Activated T-cell treated with anti-CD3 and anti-CD28 coated beads, Interleukin-2, amount 50 U/mL, for 72 hours (primary cell): Measurements from ENCODE around the gene IDS. TPM values are rescaled to one million over a fixed set of nuclear protein-coding genes. Genes with fewer than 3 reads are reported as not detected.
"Not testable (repeated sequence)": the region's sequence is repeated elsewhere in the genome, so short reads cannot be mapped to it uniquely, and the experiment has no call there.

Source experiments
- ATAC-seq, 2 donors: fragments of 150-1000 bp; cut with Tn5 transposase; replicated peaks in 1 of 2; 2 replicates each; pipeline ENCODE4 v1.10.0; 2021; ENCODE audit warnings: moderate library complexity in 2 of 2, mild to moderate bottlenecking in 1 of 2
- DNase-seq, 2 donors: peaks; one replicate each; pipeline ENCODE4 v3.0.0; 2021 to 2022; ENCODE audit warnings: mixed read lengths in 1 of 2
- H3K27ac Mint-ChIP-seq: one replicate; pipeline ENCODE4 v1.8.0; 2022; ENCODE audit warnings: mild to moderate bottlenecking, moderate library complexity, mixed read lengths
- H3K27me3 Mint-ChIP-seq: one replicate; pipeline ENCODE4 v1.8.0; 2022; ENCODE audit warnings: low read depth, mixed read lengths
- H3K36me3 Mint-ChIP-seq, 2 donors: one replicate each; pipeline ENCODE4 v1.8.0; 2022; ENCODE audit warnings: mixed read lengths in 2 of 2, mild to moderate bottlenecking in 1 of 2; ENCODE audit not compliant: insufficient read depth in 2 of 2
- H3K4me1 Mint-ChIP-seq: one replicate; pipeline ENCODE4 v1.8.0; 2022; ENCODE audit warnings: low read depth, mixed read lengths
- H3K4me3 Mint-ChIP-seq, 2 donors: one replicate each; pipeline ENCODE4 v1.8.0; 2022; ENCODE audit warnings: mild to moderate bottlenecking in 2 of 2, mixed read lengths in 2 of 2, moderate library complexity in 2 of 2
- H3K9me3 Mint-ChIP-seq, 2 donors: one replicate each; pipeline ENCODE4 v1.8.0; 2022; ENCODE audit warnings: mixed read lengths in 2 of 2
- total RNA-seq, 2 donors: library from RNA; stranded (reverse); gene quantifications; one replicate each; pipeline ENCODE4 v1.2.3, GENCODE V29; 2022

Gene IDS
- total RNA-seq, 2 donors from 2014 or later, result 64.6 to 84.7 TPM

GRCh38 chrX:149539283-149540130 lies 34.4 kb upstream of the IDS start:
- Mint-ChIP-seq H3K4me3 (peak overlapping the region; percentile 95 to 96), H3K36me3 (peaks cover 0 to 5% of the 10 kb centered on the region in 2 donors), H3K27ac (peak overlapping the region; percentile 95), H3K27me3 (peaks cover 12% of the 10 kb centered on the region), H3K9me3 (no peaks in the 10 kb centered on the region), H3K4me1 (peaks cover 6% of the 10 kb centered on the region)
- peak; percentile 56 to 60 for ATAC-seq
- peak; percentile 87 to 91 for DNase-seq

GRCh38 chrX:149537474-149537873 lies 32.4 kb upstream of the IDS start:
- not testable (repeated sequence) for H3K4me3 Mint-ChIP-seq, H3K4me1 Mint-ChIP-seq, DNase-seq, H3K27ac Mint-ChIP-seq, ATAC-seq, H3K36me3 Mint-ChIP-seq, H3K9me3 Mint-ChIP-seq
- peaks cover 12% of the 10 kb centered on the region for H3K27me3 Mint-ChIP-seq

- not testable (repeated sequence) for DNase-seq, H3K9me3 Mint-ChIP-seq, H3K4me3 Mint-ChIP-seq, H3K4me1 Mint-ChIP-seq, H3K36me3 Mint-ChIP-seq, H3K27ac Mint-ChIP-seq, ATAC-seq
- H3K27me3 Mint-ChIP-seq, result peaks cover 12% of the 10 kb centered on the region
Observed at GRCh38 chrX:149534926-149535602, 30.0 kb upstream of the IDS start.

- H3K4me3 Mint-ChIP-seq, H3K9me3 Mint-ChIP-seq, ATAC-seq, H3K4me1 Mint-ChIP-seq, H3K27ac Mint-ChIP-seq, H3K36me3 Mint-ChIP-seq, DNase-seq: not testable (repeated sequence)
- peaks cover 12% of the 10 kb centered on the region for H3K27me3 Mint-ChIP-seq
Observed at GRCh38 chrX:149533999-149534398, 28.9 kb upstream of the IDS start.

- H3K36me3 Mint-ChIP-seq, H3K4me3 Mint-ChIP-seq, H3K27ac Mint-ChIP-seq, DNase-seq, H3K9me3 Mint-ChIP-seq, H3K4me1 Mint-ChIP-seq, ATAC-seq: not testable (repeated sequence)
- peaks cover 12% of the 10 kb centered on the region for H3K27me3 Mint-ChIP-seq
Observed at GRCh38 chrX:149532868-149533267, 27.8 kb upstream of the IDS start.

- no peaks in the 10 kb centered on the region for H3K9me3 Mint-ChIP-seq
- peaks cover 12% of the 10 kb centered on the region for H3K27me3 Mint-ChIP-seq
- no peak overlapping the region for H3K4me3 Mint-ChIP-seq
- DNase-seq, result no peak
- H3K36me3 Mint-ChIP-seq, result peaks cover 0 to 4% of the 10 kb centered on the region in 2 donors
- peaks cover 6% of the 10 kb centered on the region for H3K4me1 Mint-ChIP-seq
- H3K27ac Mint-ChIP-seq, result no peak overlapping the region
- peak; percentile 63 to 64 for ATAC-seq
Observed at GRCh38 chrX:149531599-149531998, 26.5 kb upstream of the IDS start.

- Mint-ChIP-seq H3K27ac (peak overlapping the region; percentile 63), H3K4me1 (peaks cover 6% of the 10 kb centered on the region), H3K36me3 (no peaks in the 10 kb centered on the region), H3K27me3 (no peaks in the 10 kb centered on the region), H3K9me3 (no peaks in the 10 kb centered on the region), H3K4me3 (no peak overlapping the region)
- ATAC-seq, result no peak
- no peak for DNase-seq
Observed at GRCh38 chrX:149528381-149528780, 23.3 kb upstream of the IDS start.

GRCh38 chrX:149527705-149528104 lies 22.6 kb upstream of the IDS start:
- Mint-ChIP-seq H3K4me1 (peaks cover 6% of the 10 kb centered on the region), H3K9me3 (no peaks in the 10 kb centered on the region), H3K27me3 (peaks cover 3% of the 10 kb centered on the region), H3K36me3 (no peaks in the 10 kb centered on the region), H3K27ac (no peak overlapping the region), H3K4me3 (no peak overlapping the region)
- ATAC-seq (peak in 1 of 2 donors; percentile 41), DNase-seq (peak; percentile 22 to 24)

- H3K4me1 Mint-ChIP-seq, H3K9me3 Mint-ChIP-seq: not testable (repeated sequence)
Observed at GRCh38 chrX:149526318-149527033, 21.4 kb upstream of the IDS start.

GRCh38 chrX:149525903-149526302 lies 20.8 kb upstream of the IDS start:
- Mint-ChIP-seq H3K27me3 (peaks cover 11% of the 10 kb centered on the region), H3K4me3 (peak overlapping the region; percentile 60 to 67), H3K4me1 (peaks cover 13% of the 10 kb centered on the region)
- H3K36me3 Mint-ChIP-seq, H3K9me3 Mint-ChIP-seq, H3K27ac Mint-ChIP-seq, DNase-seq: not testable (repeated sequence)
- peak; percentile 47 to 49 for ATAC-seq

More at GRCh38 chrX:149526318-149527033, 21.4 kb upstream of the IDS start:
- not testable (repeated sequence) for H3K4me3 Mint-ChIP-seq, H3K27ac Mint-ChIP-seq, DNase-seq, ATAC-seq, H3K36me3 Mint-ChIP-seq
- peaks cover 11% of the 10 kb centered on the region for H3K27me3 Mint-ChIP-seq

GRCh38 chrX:149525389-149525788 lies 20.3 kb upstream of the IDS start:
- DNase-seq, result peak; percentile 58 to 70
- not testable (repeated sequence) for H3K27ac Mint-ChIP-seq, H3K36me3 Mint-ChIP-seq, H3K9me3 Mint-ChIP-seq
- Mint-ChIP-seq H3K4me3 (peak overlapping the region; percentile 52 to 67), H3K4me1 (peaks cover 17% of the 10 kb centered on the region), H3K27me3 (peaks cover 15% of the 10 kb centered on the region)
- peak; percentile 94 to 95 for ATAC-seq

GRCh38 chrX:149522916-149523315 lies 17.8 kb upstream of the IDS start:
- Mint-ChIP-seq H3K4me1 (peaks cover 17% of the 10 kb centered on the region), H3K4me3 (no peak overlapping the region), H3K27ac (no peak overlapping the region), H3K9me3 (no peaks in the 10 kb centered on the region), H3K27me3 (peaks cover 33% of the 10 kb centered on the region), H3K36me3 (no peaks in the 10 kb centered on the region)
- DNase-seq (no peak), ATAC-seq (no peak)

GRCh38 chrX:149521438-149521837 lies 16.3 kb upstream of the IDS start:
- H3K9me3 Mint-ChIP-seq, result no peaks in the 10 kb centered on the region
- H3K27ac Mint-ChIP-seq, result no peak overlapping the region
- H3K4me3 Mint-ChIP-seq, result peak overlapping the region; percentile 57 to 87
- H3K27me3 Mint-ChIP-seq, result peaks cover 48% of the 10 kb centered on the region
- H3K4me1 Mint-ChIP-seq, result peaks cover 21% of the 10 kb centered on the region
- ATAC-seq (no peak), DNase-seq (no peak)
- peaks cover 0 to 1% of the 10 kb centered on the region in 2 donors for H3K36me3 Mint-ChIP-seq
